ENCODE data around the gene ARMH3.
A peak's percentile ranks its signal among the peaks of the same experiment; 100 is the strongest.
"Not testable (repeated sequence)": the region's sequence is repeated elsewhere in the genome, so short reads cannot be mapped to it uniquely, and the experiment has no call there.

Gene ARMH3

GRCh38 chr10:102017295-102017694 lies 38.7 kb downstream of the ARMH3 start:
- no peaks in the 10 kb centered on the region for H3K9me3 ChIP-seq (ENCODE audit: severe bottlenecking)
- peaks cover 13% of the 10 kb centered on the region for H3K36me3 ChIP-seq
- no peak overlapping the region for H3K27ac ChIP-seq
- TF ChIP-seq CTCF (IDR thresholded peaks at IDR 0.05; ENCODE audit: low read depth, low read length) = no peak
- no peaks in the 10 kb centered on the region for H3K27me3 ChIP-seq (ENCODE audit: insufficient read depth, low read depth, severe bottlenecking)
- H3K4me3 ChIP-seq (ENCODE audit: low read depth, low read length) = no peak overlapping the region
- no peak for DNase-seq

GRCh38 chr10:102016416-102016815 lies 39.6 kb downstream of the ARMH3 start:
- DNase-seq = no peak
- TF ChIP-seq CTCF (IDR thresholded peaks at IDR 0.05; ENCODE audit: low read depth, low read length) = no peak
- no peak overlapping the region for H3K4me3 ChIP-seq (ENCODE audit: low read depth, low read length)
- H3K9me3 ChIP-seq (ENCODE audit: severe bottlenecking) = no peaks in the 10 kb centered on the region
- H3K27ac ChIP-seq = no peak overlapping the region
- peaks cover 10% of the 10 kb centered on the region for H3K36me3 ChIP-seq
- H3K27me3 ChIP-seq (ENCODE audit: insufficient read depth, low read depth, severe bottlenecking) = no peaks in the 10 kb centered on the region

GRCh38 chr10:102010961-102011360 lies 45.0 kb downstream of the ARMH3 start:
- Histone ChIP-seq H3K27me3 (ENCODE audit: insufficient read depth, low read depth, severe bottlenecking) (no peaks in the 10 kb centered on the region), H3K36me3 (peaks cover 12% of the 10 kb centered on the region), H3K4me3 (ENCODE audit: low read depth, low read length) (no peak overlapping the region), H3K9me3 (ENCODE audit: severe bottlenecking) (no peaks in the 10 kb centered on the region), H3K27ac (no peak overlapping the region)
- DNase-seq = no peak
- no peak for TF ChIP-seq CTCF (IDR thresholded peaks at IDR 0.05; ENCODE audit: low read depth, low read length)

GRCh38 chr10:102009801-102010425 lies 46.1 kb downstream of the ARMH3 start:
- Histone ChIP-seq H3K27ac (no peak overlapping the region), H3K4me3 (ENCODE audit: low read depth, low read length) (no peak overlapping the region), H3K27me3 (ENCODE audit: insufficient read depth, low read depth, severe bottlenecking) (no peaks in the 10 kb centered on the region), H3K36me3 (peaks cover 16% of the 10 kb centered on the region), H3K9me3 (ENCODE audit: severe bottlenecking) (no peaks in the 10 kb centered on the region)
- DNase-seq = peak; percentile 61
- TF ChIP-seq CTCF (IDR thresholded peaks at IDR 0.05; ENCODE audit: low read depth, low read length) = peak; percentile 90

- no peak overlapping the region for H3K27ac ChIP-seq
- H3K9me3 ChIP-seq (ENCODE audit: severe bottlenecking) = no peaks in the 10 kb centered on the region
- no peaks in the 10 kb centered on the region for H3K27me3 ChIP-seq (ENCODE audit: insufficient read depth, low read depth, severe bottlenecking)
- peaks cover 30% of the 10 kb centered on the region for H3K36me3 ChIP-seq
- no peak for TF ChIP-seq CTCF (IDR thresholded peaks at IDR 0.05; ENCODE audit: low read depth, low read length)
- DNase-seq = no peak
- no peak overlapping the region for H3K4me3 ChIP-seq (ENCODE audit: low read depth, low read length)
These were observed 48.2 kb downstream of the ARMH3 start for GRCh38 chr10:102007796-102008195.

- H3K36me3 ChIP-seq = peaks cover 30% of the 10 kb centered on the region
- not testable (repeated sequence) for H3K27me3 ChIP-seq (ENCODE audit: insufficient read depth, low read depth, severe bottlenecking); H3K9me3 ChIP-seq (ENCODE audit: severe bottlenecking); H3K4me3 ChIP-seq (ENCODE audit: low read depth, low read length); H3K27ac ChIP-seq; DNase-seq
These were observed 48.9 kb downstream of the ARMH3 start for GRCh38 chr10:102007031-102007430.
